B cell (primary cell): ENCODE measurements around the gene ASPHD2.

Experiments used
- EZH2 ChIP-seq: IDR thresholded peaks from 2 replicates; pipeline ENCODE4 v1.6.1; 2012; ENCODE audit warnings: borderline replicate concordance, low read depth, mild to moderate bottlenecking, moderate library complexity, low read length; ENCODE audit not compliant: insufficient read depth, poor library complexity, severe bottlenecking
- TF ChIP-seq, protein P1 (sequence below): fragments of 200-600 bp; IDR thresholded peaks from one replicate; pipeline ENCODE4 v1.8.0; 2022; ENCODE audit warnings: antibody characterized with exemption, mild to moderate bottlenecking

DNA sequence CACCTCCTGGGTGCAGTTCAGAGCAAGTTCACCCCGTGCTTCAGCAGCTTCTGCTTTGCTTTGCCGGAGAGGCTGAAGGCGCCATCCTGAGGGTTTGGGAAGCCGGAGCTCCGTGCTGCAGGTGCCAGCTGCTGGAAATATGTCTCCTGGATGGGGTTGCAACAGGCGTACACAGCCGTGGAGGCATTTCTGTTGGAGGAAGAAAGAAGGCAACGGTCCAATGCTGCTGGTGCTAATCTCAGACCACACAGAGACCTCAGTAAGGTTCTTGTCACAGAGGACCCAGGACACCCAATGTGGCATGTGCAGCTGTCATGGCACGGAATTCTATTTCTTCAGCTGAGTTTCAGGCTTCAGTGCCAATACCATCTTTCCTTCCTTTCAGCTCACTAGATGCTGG is 24.2 kb downstream of the ASPHD2 start:
- TF ChIP-seq, protein P1, sequence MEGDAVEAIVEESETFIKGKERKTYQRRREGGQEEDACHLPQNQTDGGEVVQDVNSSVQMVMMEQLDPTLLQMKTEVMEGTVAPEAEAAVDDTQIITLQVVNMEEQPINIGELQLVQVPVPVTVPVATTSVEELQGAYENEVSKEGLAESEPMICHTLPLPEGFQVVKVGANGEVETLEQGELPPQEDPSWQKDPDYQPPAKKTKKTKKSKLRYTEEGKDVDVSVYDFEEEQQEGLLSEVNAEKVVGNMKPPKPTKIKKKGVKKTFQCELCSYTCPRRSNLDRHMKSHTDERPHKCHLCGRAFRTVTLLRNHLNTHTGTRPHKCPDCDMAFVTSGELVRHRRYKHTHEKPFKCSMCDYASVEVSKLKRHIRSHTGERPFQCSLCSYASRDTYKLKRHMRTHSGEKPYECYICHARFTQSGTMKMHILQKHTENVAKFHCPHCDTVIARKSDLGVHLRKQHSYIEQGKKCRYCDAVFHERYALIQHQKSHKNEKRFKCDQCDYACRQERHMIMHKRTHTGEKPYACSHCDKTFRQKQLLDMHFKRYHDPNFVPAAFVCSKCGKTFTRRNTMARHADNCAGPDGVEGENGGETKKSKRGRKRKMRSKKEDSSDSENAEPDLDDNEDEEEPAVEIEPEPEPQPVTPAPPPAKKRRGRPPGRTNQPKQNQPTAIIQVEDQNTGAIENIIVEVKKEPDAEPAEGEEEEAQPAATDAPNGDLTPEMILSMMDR: no peak
- no peak for TF ChIP-seq EZH2
